Muscle layer of colon (tissue), 2 donors: ENCODE data around the gene SEPSECS.

ENCODE experiments used
- H3K27ac ChIP-seq: one replicate; pipeline ENCODE4 v1.7.0; 2013; ENCODE audit warnings: low read depth, mild to moderate bottlenecking, low read length, moderate library complexity
- H3K27me3 ChIP-seq, 2 donors: one replicate each; pipeline ENCODE4 v1.7.0; 2013; ENCODE audit warnings: low read length in 2 of 2, mild to moderate bottlenecking in 2 of 2; ENCODE audit not compliant: insufficient read depth in 2 of 2, control insufficient read depth in 1 of 2
- H3K36me3 ChIP-seq: one replicate; pipeline ENCODE4 v1.7.0; 2013; ENCODE audit warnings: mild to moderate bottlenecking, low read length; ENCODE audit not compliant: insufficient read depth
- H3K4me1 ChIP-seq: one replicate; pipeline ENCODE4 v1.7.0; 2013; ENCODE audit warnings: mild to moderate bottlenecking, low read length; ENCODE audit not compliant: insufficient read depth
- H3K4me3 ChIP-seq, 2 donors: one replicate each; pipeline ENCODE4 v1.7.0; 2013; ENCODE audit warnings: low read length in 2 of 2, low read depth in 1 of 2, mild to moderate bottlenecking in 1 of 2, moderate library complexity in 1 of 2
- H3K9ac ChIP-seq: one replicate; pipeline ENCODE4 v1.7.0; 2013; ENCODE audit warnings: low read length
- H3K9me3 ChIP-seq: one replicate; pipeline ENCODE4 v1.7.0; 2013; ENCODE audit warnings: mild to moderate bottlenecking, low read length
- donor health status: abdominal sarcoma.
- donor health status: Adenocarcinoma of cecum.

SEPSECS gene

DNA sequence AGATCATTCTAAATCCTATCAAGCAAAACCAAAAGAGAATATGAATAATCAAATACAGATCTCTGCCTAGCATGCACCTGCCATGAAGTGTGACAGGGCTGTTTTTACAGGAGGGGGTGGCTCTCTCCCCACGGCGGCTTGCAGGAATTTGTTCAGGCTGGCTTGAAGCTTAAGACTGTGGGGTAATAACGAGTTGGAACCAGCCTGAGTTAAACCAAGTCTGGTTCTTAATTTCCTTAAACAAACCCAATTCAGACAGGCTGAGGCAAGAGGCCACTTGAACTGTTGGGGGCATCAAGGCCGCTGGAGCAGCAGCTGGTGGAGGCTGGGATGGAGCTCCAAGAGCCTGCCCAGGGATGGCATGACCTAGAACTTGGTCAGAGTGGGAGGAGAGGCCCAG is 84.4 kb downstream of the SEPSECS start:
- no peaks in the 10 kb centered on the region for H3K36me3 ChIP-seq

DNA sequence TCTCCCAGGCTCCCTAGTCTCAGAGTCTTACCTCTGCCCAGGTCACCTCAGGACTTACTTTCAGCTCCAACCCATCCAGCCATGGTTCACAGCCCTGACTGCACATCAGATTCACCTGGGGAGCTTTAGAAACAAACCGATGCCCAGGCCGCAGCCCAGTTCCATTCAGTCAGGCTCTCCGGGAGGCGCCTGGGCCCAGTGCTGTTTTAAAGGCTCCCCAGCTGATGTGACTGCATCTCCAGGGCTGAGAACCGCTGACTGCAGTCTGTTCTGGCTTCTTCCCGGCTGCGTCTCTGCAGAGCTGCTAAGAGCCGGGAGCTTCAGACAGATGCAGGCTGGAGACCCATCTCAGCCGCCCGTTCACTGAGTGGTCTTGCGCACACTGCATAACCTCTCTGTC is 85.1 kb downstream of the SEPSECS start:
- no peaks in the 10 kb centered on the region for H3K9me3 ChIP-seq
- H3K9ac ChIP-seq: no peak overlapping the region
- H3K36me3 ChIP-seq: no peaks in the 10 kb centered on the region
- no peaks in the 10 kb centered on the region for H3K27me3 ChIP-seq
- no peak overlapping the region for H3K27ac ChIP-seq
- H3K4me3 ChIP-seq: no peak overlapping the region
- no peaks in the 10 kb centered on the region for H3K4me1 ChIP-seq

More for the DNA sequence above, 84.4 kb downstream of the SEPSECS start:
- Histone ChIP-seq H3K27ac (no peak overlapping the region), H3K27me3 (no peaks in the 10 kb centered on the region), H3K9me3 (no peaks in the 10 kb centered on the region), H3K4me3 (no peak overlapping the region), H3K9ac (no peak overlapping the region), H3K4me1 (no peaks in the 10 kb centered on the region)

GRCh38 chr4:25070545-25070944 is 89.7 kb downstream of the SEPSECS start:
- no peaks in the 10 kb centered on the region for H3K36me3 ChIP-seq
- no peaks in the 10 kb centered on the region for H3K27me3 ChIP-seq
- no peaks in the 10 kb centered on the region for H3K4me1 ChIP-seq
- H3K9ac ChIP-seq: no peak overlapping the region
- H3K27ac ChIP-seq: no peak overlapping the region
- no peaks in the 10 kb centered on the region for H3K9me3 ChIP-seq
- H3K4me3 ChIP-seq: no peak overlapping the region
